ENCODE results near the gene RACK1.

DNA sequence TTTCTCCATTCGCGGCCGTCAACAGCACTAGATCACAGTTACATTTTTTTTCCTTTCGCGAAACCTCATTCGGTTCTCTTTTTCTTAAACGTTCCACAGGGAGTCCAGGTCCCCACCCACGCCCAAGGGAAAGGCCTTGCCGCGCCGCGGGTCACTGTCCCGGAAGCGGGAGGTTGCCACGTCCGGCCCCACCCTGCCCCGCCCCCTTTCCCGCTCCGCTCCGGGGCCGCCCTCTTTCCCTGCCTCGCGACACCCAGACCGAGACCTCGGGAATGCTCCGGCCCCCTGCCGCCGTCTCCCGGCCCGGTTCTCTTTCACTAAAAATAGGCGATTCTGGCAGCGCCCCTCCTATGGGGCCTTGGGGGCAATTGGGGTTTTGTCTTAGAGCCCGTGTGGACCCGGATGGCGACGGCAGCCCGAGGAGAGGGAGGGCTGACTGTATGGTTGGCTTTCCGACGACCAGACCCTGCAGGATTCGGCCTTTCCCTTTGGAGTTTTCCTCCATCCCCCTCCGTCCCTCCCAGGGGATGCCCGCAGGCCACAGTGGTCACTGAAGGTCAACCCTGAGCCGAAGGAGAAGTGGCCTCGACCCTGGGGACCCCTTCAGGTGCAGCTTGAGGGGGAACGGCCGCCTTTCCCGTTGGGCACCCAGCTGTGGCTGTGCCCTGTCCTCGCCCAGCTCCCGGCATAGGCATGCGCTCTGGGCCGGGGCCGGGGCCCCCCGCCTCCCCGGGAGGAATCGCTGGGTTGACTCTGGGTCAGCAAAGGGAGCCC lies 2.8 kb upstream of the RACK1 start:
- TF ChIP-seq ZNF274 (IDR thresholded peaks at IDR 0.05; ENCODE audit: low read depth, low read length) (no peak), YY1 (IDR thresholded peaks at IDR 0.05; ENCODE audit: insufficient read depth, insufficient read length) (no peak)
